GM18517 (cell line): Measurements from ENCODE around the gene RASGRP1.
"Not testable (repeated sequence)": the region's sequence is repeated elsewhere in the genome, so short reads cannot be mapped to it uniquely, and the experiment has no call there.

Experiments used
- ATAC-seq: cut with Tn5 transposase; IDR thresholded peaks from one replicate; pipeline ENCODE4 v1.9.1; 2021; ENCODE audit warnings: mild to moderate bottlenecking, moderate library complexity; ENCODE audit not compliant: unreplicated experiment

Gene RASGRP1

GRCh38 chr15:38564557-38565286 is at the start of gene RASGRP1:
RASGRP1 (minus strand) TSS chr15:38564814; CDS start chr15:38564628, 186 bp downstream.
- ATAC-seq, result peak; percentile 52

GRCh38 chr15:38613085-38613484 is 48.5 kb upstream of the RASGRP1 start:
- no peak for ATAC-seq

- no peak for ATAC-seq
These were observed 47.7 kb upstream of the RASGRP1 start for GRCh38 chr15:38612159-38612863.

- ATAC-seq, result peak; percentile 40
These were observed 46.6 kb upstream of the RASGRP1 start for GRCh38 chr15:38611228-38611627.

- ATAC-seq, result peak; percentile 88
These were observed 46.1 kb upstream of the RASGRP1 start for GRCh38 chr15:38610748-38611147.

- no peak for ATAC-seq
These were observed 44.6 kb upstream of the RASGRP1 start for GRCh38 chr15:38609097-38609738.

GRCh38 chr15:38608682-38609081 is 44.1 kb upstream of the RASGRP1 start:
- no peak for ATAC-seq

GRCh38 chr15:38605744-38606143 is 41.1 kb upstream of the RASGRP1 start:
- ATAC-seq, result no peak

- no peak for ATAC-seq
These were observed 39.1 kb upstream of the RASGRP1 start for GRCh38 chr15:38603672-38604071.

GRCh38 chr15:38602910-38603670 is 38.5 kb upstream of the RASGRP1 start:
- no peak for ATAC-seq

- ATAC-seq, result no peak
These were observed 35.6 kb upstream of the RASGRP1 start for GRCh38 chr15:38600236-38600635.

- ATAC-seq, result no peak
These were observed 34.1 kb upstream of the RASGRP1 start for GRCh38 chr15:38598749-38599148.

GRCh38 chr15:38597219-38597800 is 32.7 kb upstream of the RASGRP1 start:
- no peak for ATAC-seq

GRCh38 chr15:38593524-38593923 is 28.9 kb upstream of the RASGRP1 start:
- ATAC-seq, result no peak

- ATAC-seq, result no peak
These were observed 24.9 kb upstream of the RASGRP1 start for GRCh38 chr15:38589502-38589901.

- no peak for ATAC-seq
These were observed 24.1 kb upstream of the RASGRP1 start for GRCh38 chr15:38588672-38589071.

- ATAC-seq, result no peak
These were observed 22.6 kb upstream of the RASGRP1 start for GRCh38 chr15:38587214-38587613.

GRCh38 chr15:38586005-38586404 is 21.4 kb upstream of the RASGRP1 start:
- ATAC-seq, result not testable (repeated sequence)

- no peak for ATAC-seq
These were observed 14.0 kb upstream of the RASGRP1 start for GRCh38 chr15:38578626-38579025.

GRCh38 chr15:38577424-38577987 is 12.9 kb upstream of the RASGRP1 start:
- no peak for ATAC-seq
